Upper lobe of left lung (tissue), 4 donors: Measurements from ENCODE around the gene ZNF408.

Source experiments
- CTCF ChIP-seq, 6 experiments: fragments of 450-650 bp in 4 of 6; fragments of 200-600 bp in 2 of 6; sonication (generic) in 2 of 6; IDR thresholded peaks; one replicate each; pipeline ENCODE4 v1.5.1; 2016 to 2019; ENCODE audit warnings: antibody characterized with exemption in 6 of 6
- EP300 ChIP-seq, 4 donors: sonication (generic); formaldehyde crosslinking; IDR thresholded peaks; one replicate each; pipeline ENCODE4 v1.5.1; 2017; ENCODE audit warnings: antibody characterized with exemption in 4 of 4, control low read depth in 2 of 4
- POLR2A ChIP-seq, 4 donors: fragments of 450-650 bp; IDR thresholded peaks; one replicate each; pipeline ENCODE4 v1.5.1; 2016 to 2017; ENCODE audit warnings: antibody characterized with exemption in 4 of 4, mild to moderate bottlenecking in 2 of 4

- no peak for TF ChIP-seq CTCF (IDR thresholded peaks at IDR 0.05)
- TF ChIP-seq EP300 (IDR thresholded peaks at IDR 0.05) = no peak
- TF ChIP-seq POLR2A (IDR thresholded peaks at IDR 0.05) = no peak
These were observed 6.8 kb upstream of the ZNF408 start for GRCh38 chr11:46694072-46694471.
